NCI-H2227 treated with DMSO at 0.1 percent for 48 hours (cell line): Measurements from ENCODE around the gene ALDH1A2.
"Not testable (repeated sequence)": the region's sequence is repeated elsewhere in the genome, so short reads cannot be mapped to it uniquely, and the experiment has no call there.

ENCODE experiments used
- DNase-seq: peaks from one replicate; lab custom pipeline; 2025; lab: John Stamatoyannopoulos, UW

The ALDH1A2 gene

DNA sequence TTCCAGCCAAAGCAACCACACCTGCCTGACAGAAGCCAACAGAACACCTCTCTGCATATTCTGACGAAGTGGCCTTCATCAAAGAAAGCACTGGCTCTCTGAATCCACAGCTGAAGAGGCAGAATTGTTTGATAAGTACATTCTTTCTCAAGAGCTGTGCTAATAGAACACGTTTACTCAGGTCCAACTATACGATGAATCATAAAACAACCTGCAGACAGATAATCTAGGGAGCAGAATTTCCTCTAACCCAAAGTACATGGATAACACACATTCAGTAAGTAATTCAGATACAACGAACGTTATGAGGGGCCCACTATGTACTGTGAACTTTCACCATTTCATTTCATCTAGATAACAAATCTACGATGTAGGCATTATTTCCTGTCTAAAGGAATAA, 25.4 kb downstream of the ALDH1A2 start:
- no peak for DNase-seq

DNA sequence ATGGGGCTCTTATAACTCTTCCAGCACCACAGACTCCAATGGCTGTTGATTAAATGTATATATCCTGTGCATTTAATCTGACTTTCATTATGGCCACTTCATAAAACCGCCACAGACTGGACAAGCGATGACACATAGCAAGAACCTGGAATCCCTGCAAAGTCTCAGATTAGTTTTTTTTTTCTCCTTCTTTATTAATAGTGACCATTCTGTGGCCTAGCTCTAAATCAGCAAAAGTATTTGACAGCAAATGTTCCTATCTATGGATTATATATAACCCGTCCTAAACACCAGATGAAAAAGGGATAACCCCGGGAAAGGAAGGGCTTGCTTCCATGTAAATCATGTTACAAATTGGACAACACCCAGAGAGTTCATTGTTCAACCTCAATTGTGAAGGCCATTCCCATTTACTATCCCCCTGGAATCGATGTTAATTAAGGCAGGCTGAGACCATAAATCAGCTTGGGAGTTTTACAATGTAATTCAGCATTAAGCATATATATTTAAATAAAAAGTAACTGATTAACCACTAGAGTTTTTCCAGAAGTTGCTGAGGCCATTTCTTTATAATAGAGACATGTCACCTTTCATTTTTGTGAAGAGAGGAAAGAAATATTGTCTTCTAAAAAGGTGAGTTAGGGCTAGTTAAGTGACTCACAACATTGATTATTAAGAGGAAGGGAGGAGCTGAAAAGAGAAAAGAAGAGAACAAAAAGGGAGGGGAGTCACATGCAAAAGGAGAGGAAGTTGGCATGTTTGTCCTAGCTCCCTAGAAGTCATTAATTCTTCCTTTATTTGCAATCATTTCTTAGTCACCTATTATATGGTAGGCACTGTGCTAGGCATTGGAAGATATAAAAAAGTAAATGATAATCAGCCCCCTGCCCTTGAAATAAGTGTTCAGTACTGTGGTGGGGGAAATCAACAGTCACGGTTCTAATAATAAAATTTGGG, 26.2 kb downstream of the ALDH1A2 start:
- DNase-seq, result no peak

DNA sequence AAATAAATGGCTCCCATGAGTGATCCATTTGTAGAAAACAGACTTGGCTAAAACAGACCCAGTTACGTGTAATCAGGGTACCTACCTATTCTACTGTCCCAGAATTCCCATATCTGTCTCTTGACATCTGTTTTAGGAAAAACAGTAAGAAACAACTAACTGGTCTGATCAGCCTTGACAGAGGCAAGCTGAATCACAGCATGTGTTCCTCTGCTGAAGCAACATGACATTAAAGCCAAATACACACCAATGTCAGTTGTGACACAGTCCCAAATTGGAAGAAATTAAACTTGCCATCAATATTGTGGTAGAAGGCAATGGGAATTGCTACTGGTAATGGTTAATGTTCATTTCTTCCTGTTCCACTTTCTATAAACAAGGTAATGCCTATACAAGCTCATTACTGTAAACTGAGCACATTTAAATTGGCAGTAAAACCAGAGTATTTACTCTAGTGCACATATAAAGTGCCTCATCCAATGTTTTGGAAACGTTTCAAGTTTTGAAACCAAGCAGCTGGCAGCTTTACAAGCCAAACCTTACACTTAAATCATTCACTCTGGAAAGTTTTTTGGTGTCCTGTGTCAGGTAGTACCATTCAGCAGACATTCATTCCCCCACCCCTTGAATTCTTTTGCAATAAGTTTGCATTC, 27.0 kb downstream of the ALDH1A2 start:
- DNase-seq, result no peak

DNA sequence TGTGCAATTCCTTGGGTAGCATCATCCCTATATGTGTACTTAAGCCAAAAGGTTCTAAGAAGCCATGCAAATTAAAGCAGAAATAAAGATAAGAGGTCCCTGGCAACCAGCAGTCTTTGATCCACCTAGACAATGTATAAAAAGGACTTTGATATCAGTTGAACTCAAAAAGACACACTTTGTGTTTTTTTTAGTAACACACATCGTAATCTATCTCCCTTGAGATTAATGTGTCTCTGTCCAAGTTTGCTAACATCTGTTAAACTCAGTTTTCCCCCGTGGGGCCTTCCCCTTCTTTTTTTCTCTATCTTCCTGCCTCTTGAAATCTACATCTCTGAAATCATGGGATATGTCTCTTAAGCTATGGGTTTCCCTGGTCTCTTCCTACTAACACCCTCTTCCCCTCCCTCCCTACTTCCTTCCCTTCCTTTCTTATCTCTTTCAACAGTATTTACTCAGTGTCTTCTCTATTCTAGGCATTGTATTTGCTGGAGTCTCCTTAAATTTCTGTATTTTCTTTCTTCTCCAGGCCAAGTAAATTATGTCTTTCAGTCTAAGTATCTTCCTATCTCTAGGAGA, 27.7 kb downstream of the ALDH1A2 start:
- no peak for DNase-seq

DNA sequence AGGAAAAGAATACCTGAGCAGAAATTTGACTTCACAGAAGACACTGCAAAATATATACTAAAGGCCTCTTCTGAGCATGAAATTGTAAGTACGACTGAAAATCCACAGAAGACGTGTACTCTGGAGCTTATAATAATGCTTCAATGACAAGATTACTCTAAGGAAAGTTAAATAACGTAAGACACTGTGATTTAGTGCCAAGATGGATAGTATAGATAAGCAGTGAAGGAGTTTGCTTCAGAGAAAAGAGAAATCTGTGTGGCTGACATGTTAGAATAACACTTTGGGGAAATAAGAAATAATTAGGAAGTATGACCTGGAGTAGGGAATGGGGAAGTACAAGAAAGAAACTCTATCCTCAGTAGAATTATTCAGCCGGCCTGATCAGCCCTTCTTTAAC, 28.9 kb downstream of the ALDH1A2 start:
- no peak for DNase-seq

DNA sequence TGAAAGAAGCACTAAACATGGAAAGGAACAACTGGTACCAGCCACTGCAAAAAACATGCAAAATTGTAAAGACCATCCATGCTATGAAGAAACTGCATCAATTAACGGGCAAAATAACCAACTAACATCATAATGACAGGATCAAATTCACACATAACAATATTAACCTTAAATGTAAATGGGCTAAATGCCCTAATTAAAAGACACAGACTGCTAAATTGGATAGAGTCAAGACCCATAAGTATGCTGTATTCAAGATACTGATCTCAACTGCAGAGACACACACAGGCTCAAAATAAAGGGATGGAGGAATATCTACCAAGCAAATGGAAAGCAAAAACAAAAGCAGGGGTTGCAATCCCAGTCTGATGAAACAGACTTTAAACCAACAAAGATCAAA, 37.1 kb downstream of the ALDH1A2 start:
- DNase-seq, result not testable (repeated sequence)

DNA sequence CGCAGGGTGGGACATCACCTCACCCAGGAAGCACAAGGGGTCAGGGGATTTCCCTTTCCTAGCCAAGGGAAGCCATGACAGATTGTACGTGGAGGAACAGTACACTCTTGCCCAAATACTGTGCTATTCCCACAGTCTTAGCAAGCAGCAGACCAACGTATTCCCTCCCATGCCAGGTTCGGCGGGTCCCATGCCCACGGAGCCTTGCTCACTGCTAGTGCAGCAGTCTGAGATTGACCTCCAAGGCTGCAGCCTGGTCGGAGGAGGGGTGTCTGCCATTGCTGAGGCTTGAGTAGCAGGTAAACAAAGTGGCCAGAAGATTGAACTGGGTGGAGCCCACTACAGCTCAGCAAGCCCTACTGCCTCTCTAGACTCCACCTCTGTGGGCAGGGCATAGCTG, 39.0 kb downstream of the ALDH1A2 start:
- DNase-seq, result no peak

DNA sequence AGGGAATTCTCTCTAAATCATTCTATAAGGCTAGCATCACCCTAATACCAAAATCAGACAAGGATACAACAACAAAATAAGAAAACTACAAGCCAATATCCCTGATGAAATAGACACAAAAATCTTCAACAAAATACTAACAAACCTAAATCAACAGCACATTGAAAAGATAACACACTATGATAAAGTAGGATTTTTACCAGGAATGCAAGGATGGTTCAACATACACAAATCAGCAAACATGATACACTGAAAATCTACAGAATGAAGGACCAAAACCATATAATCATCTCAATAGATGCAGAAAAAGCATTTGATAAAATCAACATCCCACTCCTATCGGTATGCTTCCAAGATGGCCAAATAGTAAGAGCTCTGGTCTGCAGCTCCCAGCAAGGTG, 39.5 kb downstream of the ALDH1A2 start:
- DNase-seq, result no peak

DNA sequence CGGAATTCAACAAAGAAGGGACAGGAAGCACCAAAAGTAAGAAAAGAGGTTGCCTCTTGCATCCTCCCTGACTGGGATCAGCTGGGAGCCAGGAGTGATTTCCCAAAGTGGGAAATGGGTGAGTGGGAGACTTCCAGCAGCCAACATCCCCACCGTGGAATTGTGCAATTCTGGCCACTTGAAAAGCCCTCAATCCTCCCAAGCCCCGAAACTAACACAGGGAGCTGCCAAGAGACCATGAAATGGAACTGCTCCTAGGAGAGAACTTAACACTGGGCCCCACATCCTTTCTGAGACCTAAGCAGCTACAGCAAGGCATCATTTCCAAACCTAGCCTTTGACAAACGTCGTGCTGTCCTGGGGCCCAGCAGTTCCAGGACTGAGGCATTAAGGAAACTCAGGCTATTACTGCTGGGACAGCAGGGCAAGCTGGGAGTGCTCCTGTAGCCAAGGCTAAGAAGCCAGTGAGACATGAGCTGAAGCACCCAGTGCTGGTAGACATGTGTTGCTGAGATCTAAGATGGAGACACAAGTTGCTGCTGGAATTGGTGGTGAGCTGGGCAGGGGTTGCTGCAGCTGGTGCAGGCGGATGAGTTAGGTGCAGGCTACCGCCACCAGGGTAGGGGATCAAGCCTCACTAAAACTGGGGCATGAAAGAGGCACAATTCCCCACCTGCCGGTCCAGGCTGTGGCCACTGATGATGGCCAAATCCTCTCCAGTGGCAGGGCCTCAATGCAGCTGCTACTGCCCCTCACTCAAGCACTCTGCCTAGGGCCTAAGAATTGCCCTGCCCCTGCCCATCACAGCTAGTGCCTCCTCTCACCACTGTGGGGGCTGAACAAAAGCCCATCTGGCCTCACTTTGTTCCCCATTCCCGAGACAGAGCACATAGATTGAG, 43.9 kb downstream of the ALDH1A2 start:
- DNase-seq, result no peak

DNA sequence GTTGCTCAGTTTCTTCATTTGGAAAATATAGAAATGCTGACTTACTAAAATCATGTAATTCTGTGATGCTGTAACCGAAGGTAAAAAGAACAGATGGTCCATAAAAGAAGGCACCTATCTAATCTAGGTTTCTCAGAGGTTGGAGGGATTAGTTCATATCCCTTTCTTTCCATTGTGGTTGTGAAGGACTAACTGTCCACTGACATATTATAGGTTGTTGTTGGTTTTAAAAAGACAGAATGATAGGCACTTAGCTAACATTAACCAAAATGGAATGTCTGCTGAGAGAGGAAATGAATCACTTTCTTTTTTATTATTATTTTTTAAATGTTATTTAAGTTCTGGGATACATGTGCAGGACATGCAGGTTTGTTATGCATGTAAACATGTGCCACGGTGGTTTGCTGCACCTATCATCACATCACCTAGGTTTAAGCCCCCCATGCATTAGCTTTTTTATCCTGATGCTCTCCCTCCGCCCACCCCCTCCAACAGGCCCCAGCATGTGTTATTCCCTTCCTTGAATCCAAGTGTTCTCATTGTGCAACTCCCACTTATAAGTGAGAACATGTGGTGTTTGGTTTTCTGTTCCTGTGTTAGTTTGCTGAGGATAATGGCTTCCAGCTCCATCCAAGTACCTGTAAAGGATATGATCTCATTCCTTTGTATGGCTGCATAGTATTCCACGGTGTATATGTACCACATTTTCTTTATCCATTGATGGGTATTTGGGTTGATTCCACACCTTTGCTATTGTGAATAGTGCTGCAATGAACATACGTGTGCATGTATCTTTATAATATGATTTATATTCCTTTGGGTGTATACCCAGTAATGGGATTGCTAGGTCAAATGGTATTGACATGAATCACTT, 45.8 kb downstream of the ALDH1A2 start:
- no peak for DNase-seq

DNA sequence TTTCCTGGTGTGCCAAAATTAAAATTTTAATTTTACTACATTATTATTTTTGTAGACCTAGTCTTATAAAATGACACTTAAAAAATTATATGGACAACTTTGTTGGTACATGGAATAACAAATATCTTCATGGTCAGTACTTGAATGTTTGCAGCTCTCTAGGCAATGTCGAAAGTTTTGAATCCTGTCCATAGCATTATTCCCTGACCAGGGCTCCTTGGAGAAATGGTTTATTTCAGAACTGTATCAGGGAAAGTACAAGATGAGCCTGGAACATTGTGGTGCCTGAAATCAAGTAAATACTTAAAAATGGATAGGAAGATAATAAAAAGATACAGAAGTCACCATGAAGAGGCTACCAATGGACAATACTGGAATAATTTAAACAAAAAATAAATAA, 47.6 kb downstream of the ALDH1A2 start:
- no peak for DNase-seq

DNA sequence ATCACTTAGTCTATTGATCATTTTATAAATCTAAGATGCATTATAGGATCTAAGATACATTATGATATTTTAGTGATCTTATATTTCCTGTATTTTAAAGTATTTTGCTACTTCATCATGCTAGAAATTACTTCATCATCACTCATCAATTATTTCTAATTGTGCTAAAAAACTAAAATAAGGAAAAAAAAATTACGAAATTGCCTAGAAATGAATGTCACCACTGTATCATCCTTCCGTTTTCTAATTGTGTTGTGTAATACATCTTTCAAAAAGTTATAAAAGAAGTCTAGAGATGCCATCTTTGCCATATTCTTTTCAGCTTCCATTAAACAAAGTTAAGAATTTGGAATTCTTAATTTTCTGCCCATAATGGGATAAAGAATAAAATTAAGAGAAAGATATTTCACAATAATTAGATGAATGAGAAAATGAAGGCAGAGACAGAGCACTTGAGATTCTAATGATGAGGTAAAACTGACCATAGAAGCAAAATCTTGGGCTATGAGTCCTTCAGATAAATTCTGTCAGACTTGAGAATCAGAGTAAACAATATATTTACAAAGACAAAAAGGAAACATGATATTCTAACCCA, 48.8 kb downstream of the ALDH1A2 start:
- DNase-seq, result no peak

DNA sequence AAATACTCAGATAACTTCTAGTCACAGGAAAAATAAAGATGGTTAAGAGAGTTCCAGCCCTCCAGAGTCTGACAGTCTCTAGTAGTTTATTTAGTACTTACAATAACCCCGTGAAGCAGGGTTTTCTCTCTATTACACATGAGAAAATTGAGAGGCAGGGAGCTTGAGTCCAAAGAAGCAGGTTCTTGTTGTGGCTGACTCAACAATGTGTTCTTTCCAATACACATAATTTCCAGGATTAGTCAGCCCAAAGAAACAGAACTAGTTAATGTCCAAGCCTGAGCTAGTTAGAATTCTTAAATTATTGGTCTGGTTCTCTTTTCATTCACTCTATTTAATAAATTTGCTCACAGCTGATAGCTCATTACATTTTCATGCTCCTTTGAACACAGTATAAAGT, 49.9 kb downstream of the ALDH1A2 start:
- no peak for DNase-seq

DNA sequence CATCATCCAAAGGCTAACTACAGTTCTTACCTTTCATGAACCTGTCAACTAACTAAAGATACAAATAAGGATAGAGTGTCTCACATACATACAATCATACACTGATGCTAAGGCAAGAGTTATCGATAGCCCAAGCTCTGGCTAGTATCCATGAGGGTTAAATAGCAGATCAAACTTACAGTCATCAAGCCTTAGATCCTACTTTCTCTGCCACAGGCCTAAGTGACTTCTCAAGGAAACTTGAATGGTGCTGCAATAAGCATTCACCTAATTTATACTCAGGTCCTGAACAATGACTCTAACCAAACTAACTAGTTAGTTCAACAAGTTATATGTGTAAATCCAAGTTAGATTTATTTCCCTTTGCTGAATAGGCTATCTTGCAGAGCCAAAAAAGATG, 51.0 kb downstream of the ALDH1A2 start:
- DNase-seq, result no peak

DNA sequence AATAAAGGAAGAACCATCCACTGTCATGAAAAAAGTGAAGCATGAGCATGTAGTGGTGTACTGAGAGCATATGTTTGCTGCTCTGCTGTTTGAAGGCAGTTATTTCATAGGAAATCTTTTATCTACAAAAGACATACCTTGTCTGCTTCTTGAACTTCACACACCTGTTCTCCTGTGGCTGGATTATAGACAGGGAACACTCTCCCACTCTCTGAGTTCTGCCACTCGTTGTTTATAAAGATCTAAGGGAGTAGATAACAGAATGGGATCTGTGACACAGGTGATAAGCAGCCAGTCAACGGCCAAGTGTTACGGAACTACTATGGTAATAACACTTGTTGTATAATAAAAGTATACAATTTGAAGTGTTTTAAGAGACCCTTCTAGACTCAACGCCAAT, 51.5 kb downstream of the ALDH1A2 start:
- DNase-seq, result no peak

DNA sequence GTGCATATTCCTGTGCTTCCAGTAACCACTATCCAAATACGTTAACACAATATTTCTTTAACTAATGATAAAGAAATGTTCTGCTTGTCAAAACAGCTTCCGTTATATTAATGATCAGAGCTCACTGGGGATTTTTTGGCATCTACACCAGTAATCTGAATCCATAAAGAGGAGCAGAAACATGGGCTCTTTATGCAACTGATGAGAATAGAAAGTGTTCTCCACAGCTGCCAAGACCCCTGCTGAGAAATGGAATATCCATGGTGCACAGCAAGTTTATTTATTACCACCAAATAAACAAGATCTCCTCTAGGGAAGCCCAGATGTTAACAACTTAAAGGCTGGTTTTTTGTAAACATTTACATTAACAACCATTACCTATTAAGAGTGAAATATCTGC, 54.5 kb downstream of the ALDH1A2 start:
- no peak for DNase-seq

DNA sequence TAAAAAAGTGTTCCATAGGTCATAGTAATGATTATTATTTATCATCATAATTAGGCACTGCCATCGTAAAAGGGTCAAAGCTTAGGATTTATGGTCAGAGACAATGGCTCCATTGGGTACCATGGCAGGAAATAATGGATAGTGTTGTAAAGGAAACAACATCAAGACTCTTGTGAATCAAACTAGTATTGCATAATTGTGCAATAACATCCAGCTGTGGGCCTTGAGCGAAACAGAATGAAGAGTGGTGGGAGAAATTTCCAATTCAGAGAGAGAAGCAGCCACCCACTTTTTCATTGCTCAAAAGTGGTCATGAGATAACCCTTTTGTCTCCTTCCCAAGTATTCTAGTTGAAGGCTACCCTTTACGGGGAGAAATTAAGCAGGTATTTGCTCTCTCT, 61.7 kb downstream of the ALDH1A2 start:
- no peak for DNase-seq

DNA sequence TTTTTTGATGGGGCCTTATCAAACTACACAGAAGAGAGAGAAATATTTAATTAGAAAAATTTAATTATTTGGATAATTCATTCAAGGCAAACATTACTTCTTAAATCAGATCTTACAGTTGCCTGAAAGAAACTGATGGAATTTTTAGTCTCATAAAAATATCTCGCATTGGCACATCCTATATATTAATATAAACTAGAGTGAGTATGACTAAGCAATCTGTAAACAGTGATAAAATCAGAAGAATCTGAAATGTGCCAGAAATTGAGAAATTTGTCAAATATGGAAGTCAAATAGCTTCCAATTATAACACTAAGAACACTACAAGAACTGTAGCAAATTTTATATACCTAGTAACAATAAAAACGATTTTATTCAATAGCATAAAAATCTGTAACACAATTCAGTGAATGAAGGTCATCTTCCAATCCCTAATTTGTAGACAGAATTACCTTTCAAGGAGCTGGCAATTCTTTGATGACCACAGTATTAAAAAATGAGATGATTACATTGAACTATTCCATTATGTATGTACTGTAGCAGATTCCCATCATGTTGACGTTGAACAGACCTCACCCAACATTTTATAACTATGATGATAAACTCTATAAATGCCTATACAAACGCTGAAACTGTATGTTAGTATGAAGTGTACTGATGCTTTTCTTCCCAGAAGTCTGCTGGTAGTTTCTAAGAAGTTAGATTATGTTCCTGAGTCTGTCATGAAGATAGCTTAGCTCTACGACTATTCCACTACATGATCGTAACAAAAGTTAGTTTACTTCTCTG, 63.0 kb downstream of the ALDH1A2 start:
- no peak for DNase-seq

DNA sequence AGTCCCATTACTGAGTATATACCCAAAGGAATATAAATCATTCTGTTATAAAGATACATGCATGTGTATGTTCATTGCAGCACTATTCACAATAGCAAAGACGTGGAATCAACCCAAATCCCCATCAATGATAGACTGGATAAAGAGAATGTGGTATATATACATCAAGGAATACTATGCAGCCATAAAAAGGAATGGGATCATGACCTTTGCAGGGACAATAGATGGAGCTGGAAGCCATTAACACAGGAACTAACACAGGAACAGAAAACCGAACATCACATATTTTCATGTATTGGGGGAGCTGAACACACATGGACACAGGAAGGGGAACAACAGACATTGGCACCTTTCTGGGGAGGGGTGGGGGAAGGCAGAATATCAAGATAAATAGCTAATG, 65.8 kb downstream of the ALDH1A2 start:
- not testable (repeated sequence) for DNase-seq

DNA sequence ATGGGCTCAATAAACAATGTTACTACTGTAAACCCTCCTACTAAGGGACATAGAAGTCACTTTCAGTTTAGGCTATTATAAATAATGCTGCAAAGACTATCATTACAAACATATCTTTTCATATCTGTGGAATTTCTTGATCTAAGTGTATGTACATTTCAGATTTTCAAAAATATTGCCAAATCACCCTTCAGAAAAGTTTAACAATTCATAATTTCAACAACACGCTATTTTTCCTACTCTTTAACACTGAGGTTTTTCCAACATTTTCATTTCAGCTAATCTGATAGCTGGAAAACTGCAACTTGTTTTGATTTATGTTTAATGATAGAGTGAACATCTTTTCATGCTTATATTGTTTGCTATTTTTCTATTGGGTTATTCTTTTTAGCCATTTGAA, 69.0 kb downstream of the ALDH1A2 start:
- DNase-seq, result no peak
